Osteoblast (primary cell): ENCODE measurements around the gene NPFFR1. TPM values are rescaled to one million over a fixed set of nuclear protein-coding genes. Genes with fewer than 3 reads are reported as not detected.

Source experiments
- DNase-seq: peaks from one replicate; pipeline ENCODE4 v3.0.0; 2011; ENCODE audit warnings: low spot score, mixed read lengths; ENCODE audit not compliant: insufficient read length; ENCODE audit errors: missing footprints
- H2AFZ ChIP-seq: 2 replicates; pipeline ENCODE4 v1.6.0; 2011; ENCODE audit warnings: mild to moderate bottlenecking, low read length
- H3K27ac ChIP-seq: 2 replicates; pipeline ENCODE4 v1.5.1; 2011; ENCODE audit warnings: mild to moderate bottlenecking, low read depth, low read length, moderate library complexity
- H3K27me3 ChIP-seq: 2 replicates; pipeline ENCODE4 v1.6.0; 2012; ENCODE audit warnings: mild to moderate bottlenecking, control low read depth, inconsistent platforms, low read length, moderate library complexity; ENCODE audit not compliant: insufficient read depth
- H3K36me3 ChIP-seq: 2 replicates; pipeline ENCODE4 v1.5.1; 2011; ENCODE audit warnings: mild to moderate bottlenecking, low read length, control low read depth, moderate library complexity; ENCODE audit not compliant: insufficient read depth
- H3K4me1 ChIP-seq: 2 replicates; pipeline ENCODE4 v1.5.1; 2011; ENCODE audit warnings: mild to moderate bottlenecking, low read length, control low read depth, moderate library complexity; ENCODE audit not compliant: insufficient read depth
- H3K4me2 ChIP-seq: 2 replicates; pipeline ENCODE4 v1.6.0; 2011; ENCODE audit warnings: mild to moderate bottlenecking, low read length; ENCODE audit not compliant: insufficient read depth
- H3K4me3 ChIP-seq: fragments of 200-600 bp; sonication (generic); 3 replicates; pipeline ENCODE4 v1.5.1; 2012; ENCODE audit warnings: mild to moderate bottlenecking, low read length, inconsistent platforms; ENCODE audit not compliant: insufficient read depth
- H3K79me2 ChIP-seq: 2 replicates; pipeline ENCODE4 v1.6.0; 2012; ENCODE audit warnings: mild to moderate bottlenecking, low read length, control low read depth, inconsistent platforms; ENCODE audit not compliant: insufficient read depth
- H3K9me3 ChIP-seq: 2 replicates; pipeline ENCODE4 v1.5.1; 2011; ENCODE audit warnings: low read depth, low read length, control low read depth
- H4K20me1 ChIP-seq: 2 replicates; pipeline ENCODE4 v1.6.0; 2012; ENCODE audit warnings: mild to moderate bottlenecking, low read length, control low read depth; ENCODE audit not compliant: insufficient read depth
- CTCF ChIP-seq: IDR thresholded peaks from 2 replicates; pipeline ENCODE4 v1.5.1; 2011; ENCODE audit warnings: mild to moderate bottlenecking, low read depth, low read length, moderate library complexity; ENCODE audit errors: extremely low read depth
- total RNA-seq: library from RNA; depleted of rRNA; stranded (reverse); fragments of >200 nt; gene quantifications from 2 replicates; pipeline ENCODE4 v1.2.3, GENCODE V29; 2012

The NPFFR1 gene
- total RNA-seq, 1 donor, result not detected

- no peaks in the 10 kb centered on the region for H4K20me1 ChIP-seq
- no peaks in the 10 kb centered on the region for H3K9me3 ChIP-seq
- H3K36me3 ChIP-seq, result no peaks in the 10 kb centered on the region
- H2AFZ ChIP-seq, result no peak overlapping the region
- no peak for DNase-seq
- H3K27ac ChIP-seq, result no peak overlapping the region
- H3K4me1 ChIP-seq, result peaks cover 15% of the 10 kb centered on the region
- no peak overlapping the region for H3K4me3 ChIP-seq
- H3K4me2 ChIP-seq, result no peak overlapping the region
- H3K79me2 ChIP-seq, result no peaks in the 10 kb centered on the region
- H3K27me3 ChIP-seq, result no peaks in the 10 kb centered on the region
- TF ChIP-seq CTCF, result no peak
Measured at GRCh38 chr10:70292004-70292403, 8.2 kb upstream of the NPFFR1 start.

GRCh38 chr10:70289739-70290138, 5.9 kb upstream of the NPFFR1 start:
- Histone ChIP-seq H3K4me3 (no peak overlapping the region), H3K79me2 (no peaks in the 10 kb centered on the region), H3K4me1 (peaks cover 6% of the 10 kb centered on the region), H3K27ac (no peak overlapping the region), H2AFZ (no peak overlapping the region), H4K20me1 (no peaks in the 10 kb centered on the region), H3K36me3 (no peaks in the 10 kb centered on the region), H3K4me2 (no peak overlapping the region), H3K27me3 (peaks cover 11% of the 10 kb centered on the region), H3K9me3 (no peaks in the 10 kb centered on the region)
- TF ChIP-seq CTCF, result no peak
- DNase-seq, result no peak

GRCh38 chr10:70286616-70287015, 2.8 kb upstream of the NPFFR1 start:
- no peak for DNase-seq
- no peak for TF ChIP-seq CTCF
- H3K4me2 ChIP-seq, result no peak overlapping the region
- peaks cover 6% of the 10 kb centered on the region for H3K4me1 ChIP-seq
- H3K27ac ChIP-seq, result no peak overlapping the region
- no peak overlapping the region for H2AFZ ChIP-seq
- no peaks in the 10 kb centered on the region for H3K79me2 ChIP-seq
- peaks cover 42% of the 10 kb centered on the region for H3K27me3 ChIP-seq
- H4K20me1 ChIP-seq, result no peaks in the 10 kb centered on the region
- H3K9me3 ChIP-seq, result no peaks in the 10 kb centered on the region
- H3K4me3 ChIP-seq, result no peak overlapping the region
- H3K36me3 ChIP-seq, result no peaks in the 10 kb centered on the region

- no peak overlapping the region for H3K4me3 ChIP-seq
- no peak overlapping the region for H2AFZ ChIP-seq
- H3K4me2 ChIP-seq, result no peak overlapping the region
- no peaks in the 10 kb centered on the region for H4K20me1 ChIP-seq
- peaks cover 52% of the 10 kb centered on the region for H3K27me3 ChIP-seq
- no peaks in the 10 kb centered on the region for H3K9me3 ChIP-seq
- H3K4me1 ChIP-seq, result peaks cover 4% of the 10 kb centered on the region
- no peaks in the 10 kb centered on the region for H3K36me3 ChIP-seq
- no peak for TF ChIP-seq CTCF
- no peak overlapping the region for H3K27ac ChIP-seq
- no peak for DNase-seq
- H3K79me2 ChIP-seq, result no peaks in the 10 kb centered on the region
Measured at GRCh38 chr10:70285476-70285831, 1.6 kb upstream of the NPFFR1 start.
